Esophagus muscularis mucosa (tissue), 4 donors: ENCODE results near the gene CHML. TPM values are rescaled to one million over a fixed set of nuclear protein-coding genes. Genes with fewer than 3 reads are reported as not detected.

Source experiments
- DNase-seq: peaks from one replicate; pipeline ENCODE4 v3.0.0-alpha.2; 2017; ENCODE audit errors: extremely low spot score
- H3K27ac ChIP-seq, 4 donors: fragments of 200-600 bp; sonication (generic); replicated peaks in 1 of 4; 1 replicate in 3 of 4; 2 replicates in 1 of 4; pipeline ENCODE4 v1.5.1; 2016 to 2019; ENCODE audit warnings: mild to moderate bottlenecking in 1 of 4
- H3K27me3 ChIP-seq, 4 donors: fragments of 200-600 bp; sonication (generic); one replicate each; pipeline versions ENCODE4 v1.5.1 to v1.6.0; 2016 to 2019
- H3K36me3 ChIP-seq, 4 donors: fragments of 200-600 bp; sonication (generic); one replicate each; pipeline ENCODE4 v1.5.1; 2016 to 2019
- H3K4me1 ChIP-seq, 4 donors: fragments of 200-600 bp; sonication (generic); one replicate each; pipeline ENCODE4 v1.5.1; 2016 to 2019
- H3K4me3 ChIP-seq, 4 donors: fragments of 200-600 bp; sonication (generic); 1 replicate in 2 of 4; 2 replicates in 2 of 4; pipeline ENCODE4 v1.5.1; 2016 to 2019; ENCODE audit warnings: mild to moderate bottlenecking in 4 of 4, moderate library complexity in 1 of 4
- H3K9me3 ChIP-seq, 4 donors: fragments of 200-600 bp; sonication (generic); 1 replicate in 3 of 4; 2 replicates in 1 of 4; pipeline ENCODE4 v1.5.1; 2016 to 2019
- CTCF ChIP-seq, 3 experiments: fragments of 200-600 bp in 2 of 3; fragments of 450-650 bp in 1 of 3; sonication (generic) in 2 of 3; IDR thresholded peaks; one replicate each; pipeline ENCODE4 v1.5.1; 2017 to 2019; ENCODE audit warnings: antibody characterized with exemption in 3 of 3, mild to moderate bottlenecking in 2 of 3, moderate library complexity in 1 of 3
- EP300 ChIP-seq: sonication (generic); formaldehyde crosslinking; IDR thresholded peaks from one replicate; pipeline ENCODE4 v1.6.1; 2017; ENCODE audit warnings: antibody characterized with exemption
- POLR2A ChIP-seq: fragments of 450-650 bp; IDR thresholded peaks from one replicate; pipeline ENCODE4 v1.6.1; 2017; ENCODE audit warnings: antibody characterized with exemption, moderate library complexity, mild to moderate bottlenecking, low read depth
- POLR2AphosphoS5 ChIP-seq, 2 donors: sonication (generic); formaldehyde crosslinking; IDR thresholded peaks; one replicate each; pipeline ENCODE4 v1.6.1; 2017; ENCODE audit warnings: antibody characterized with exemption in 2 of 2
- WGBS: methylation state at CpG from one replicate; pipeline ENCODE4 v1.1.5; 2018; 5-methylcytosine and 5-hydroxymethylcytosine counted together
- intact Hi-C: fragments of 100-400 bp; cut with DNase I; formaldehyde crosslinking; loops from one replicate; pipeline ENCODE4 v1.15.1; 2023
- total RNA-seq, 4 donors: library from RNA; depleted of rRNA; stranded (reverse); fragments of >200 nt; gene quantifications; one replicate each; pipeline versions ENCODE4 v1.1.0 to v1.2.1, GENCODE V29; 2016

Gene CHML
- total RNA-seq, 4 donors from 2014 or later: 4.6 to 8.2 (median 5.0) TPM

- intact Hi-C loops: loop anchor here (10.0 kb wide), 1 partner anchor 229 kb away; the partner anchor contains the start of gene EXO1
- H3K4me1 ChIP-seq: peaks cover 0 to 4% (median 0%) of the 10 kb centered on the region in 4 donors
- H3K4me3 ChIP-seq: no peak overlapping the region
- H3K36me3 ChIP-seq: no peaks in the 10 kb centered on the region
- peaks cover 0 to 6% (median 0%) of the 10 kb centered on the region in 4 donors for H3K27me3 ChIP-seq
- no peak overlapping the region for H3K27ac ChIP-seq
- TF ChIP-seq EP300: no peak
- no peak for DNase-seq
- WGBS: 83% methylated on average over 8 of the region's 8 CpGs
- H3K9me3 ChIP-seq: no peaks in the 10 kb centered on the region
These were observed 24.9 kb downstream of the CHML start for GRCh38 chr1:241615043-241615974.

DNA sequence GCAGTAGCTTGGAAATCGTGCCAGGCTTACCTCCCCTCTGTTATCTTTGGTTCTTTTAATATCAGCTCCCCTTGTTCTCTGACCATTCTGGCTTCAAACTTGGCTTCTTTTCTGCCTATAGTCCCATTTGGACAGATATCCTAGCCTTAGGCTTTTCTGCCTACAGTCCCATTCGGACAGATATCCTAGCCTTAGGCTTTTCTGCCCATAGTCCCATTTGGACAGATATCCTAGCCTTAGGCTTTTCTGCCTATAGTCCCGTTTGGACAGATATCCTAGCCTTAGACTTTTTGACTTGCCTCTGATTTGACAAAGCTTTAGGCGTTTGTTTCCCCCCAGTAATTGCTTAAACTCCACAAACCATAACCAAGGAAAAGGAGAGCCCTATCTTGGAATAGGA, 25.6 kb downstream of the CHML start:
- H3K27me3 ChIP-seq: peaks cover 0 to 6% (median 0%) of the 10 kb centered on the region in 4 donors
- H3K4me1 ChIP-seq: peaks cover 0 to 4% (median 0%) of the 10 kb centered on the region in 4 donors
- no peaks in the 10 kb centered on the region for H3K9me3 ChIP-seq
- H3K36me3 ChIP-seq: no peaks in the 10 kb centered on the region
- no peak overlapping the region for H3K4me3 ChIP-seq
- DNase-seq: no peak
- TF ChIP-seq CTCF (IDR thresholded peaks at IDR 0.05) (no peak), POLR2A (no peak), POLR2AphosphoS5 (IDR thresholded peaks at IDR 0.05) (no peak), EP300 (no peak)
- WGBS: 72% methylated on average over 4 of the region's 4 CpGs
- no peak overlapping the region for H3K27ac ChIP-seq
- intact Hi-C loops: loop anchor here (5.0 to 10.0 kb wide), 2 partner anchors 230 to 383 kb away; partner anchors contain the start of genes EXO1 and MAP1LC3C

- intact Hi-C loops: loop anchor here (5.0 to 10.0 kb wide), 2 partner anchors 231 to 383 kb away; partner anchors contain the start of genes EXO1 and MAP1LC3C
- Histone ChIP-seq H3K4me3 (no peak overlapping the region), H3K9me3 (no peaks in the 10 kb centered on the region), H3K27ac (no peak overlapping the region), H3K27me3 (peaks cover 0 to 6% (median 0%) of the 10 kb centered on the region in 4 donors), H3K36me3 (no peaks in the 10 kb centered on the region), H3K4me1 (peaks cover 0 to 4% (median 0%) of the 10 kb centered on the region in 4 donors)
- 90% methylated on average over 4 of the region's 4 CpGs for WGBS
- TF ChIP-seq CTCF (IDR thresholded peaks at IDR 0.05) (no peak), EP300 (no peak), POLR2A (no peak), POLR2AphosphoS5 (IDR thresholded peaks at IDR 0.05) (no peak)
- DNase-seq: no peak
These were observed 26.0 kb downstream of the CHML start for GRCh38 chr1:241614144-241614543.

DNA sequence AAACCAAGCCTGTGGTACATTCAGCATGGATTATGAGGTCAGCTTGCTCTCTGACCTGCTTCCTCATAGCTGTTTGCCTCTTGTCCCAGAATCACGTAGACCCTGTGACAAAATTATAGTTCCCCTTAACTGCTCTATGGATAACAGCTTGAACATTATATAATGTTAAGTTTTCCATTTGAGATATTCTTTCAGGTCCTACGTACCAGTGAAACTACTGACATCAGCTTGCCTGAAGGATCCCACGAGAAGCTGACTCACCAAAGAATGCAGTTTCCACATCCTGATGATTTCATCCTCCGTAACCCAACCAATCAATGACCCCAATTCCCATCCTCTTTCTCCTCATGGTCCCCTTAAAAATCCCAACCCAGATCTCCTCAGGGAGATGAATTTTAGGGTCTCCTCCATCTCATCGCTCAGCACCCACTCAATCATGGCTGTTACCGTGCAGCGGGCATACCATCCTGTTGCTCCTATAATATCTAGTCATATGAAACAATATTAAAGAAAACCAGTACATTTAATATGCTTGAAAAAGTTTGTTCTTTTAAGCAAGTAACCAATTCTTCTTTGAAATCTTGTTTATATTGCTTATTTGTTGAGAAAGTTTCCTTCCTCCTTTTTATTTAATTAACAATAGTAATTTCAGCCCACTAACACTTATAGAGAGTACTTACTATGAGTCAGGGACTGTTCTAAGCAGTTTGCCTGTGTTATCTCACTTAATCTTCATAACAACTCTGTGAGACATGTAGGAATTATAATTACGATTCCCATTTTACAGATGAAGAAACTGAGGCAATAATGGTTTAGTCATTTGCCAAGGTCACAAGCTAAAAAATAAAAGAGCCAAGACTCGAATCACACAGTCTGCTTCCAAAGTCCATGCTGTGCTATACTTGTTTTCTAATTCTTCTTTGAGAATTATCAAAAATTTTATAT, 27.4 kb downstream of the CHML start:
- peaks cover 0 to 6% (median 0%) of the 10 kb centered on the region in 4 donors for H3K27me3 ChIP-seq
- WGBS: 72% methylated on average over 9 of the region's 9 CpGs
- H3K4me1 ChIP-seq: peaks cover 0 to 4% (median 0%) of the 10 kb centered on the region in 4 donors
- H3K4me3 ChIP-seq: no peak overlapping the region
- no peak overlapping the region for H3K27ac ChIP-seq
- TF ChIP-seq CTCF (IDR thresholded peaks at IDR 0.05): no peak
- TF ChIP-seq POLR2A: no peak
- TF ChIP-seq EP300: no peak
- no peak for TF ChIP-seq POLR2AphosphoS5 (IDR thresholded peaks at IDR 0.05)
- no peaks in the 10 kb centered on the region for H3K9me3 ChIP-seq
- intact Hi-C loops: loop anchor here (5.0 to 10.0 kb wide), 2 partner anchors 232 to 384 kb away; partner anchors contain the start of genes EXO1 and MAP1LC3C
- H3K36me3 ChIP-seq: no peaks in the 10 kb centered on the region
- no peak for DNase-seq
